ENCODE measurements around the gene OR51B4. TPM values are rescaled to one million over a fixed set of nuclear protein-coding genes. Genes with fewer than 3 reads are reported as not detected.

Gene OR51B4
- total and polyA plus RNA-seq, 2 experiments from 2014 or later: not detected

DNA sequence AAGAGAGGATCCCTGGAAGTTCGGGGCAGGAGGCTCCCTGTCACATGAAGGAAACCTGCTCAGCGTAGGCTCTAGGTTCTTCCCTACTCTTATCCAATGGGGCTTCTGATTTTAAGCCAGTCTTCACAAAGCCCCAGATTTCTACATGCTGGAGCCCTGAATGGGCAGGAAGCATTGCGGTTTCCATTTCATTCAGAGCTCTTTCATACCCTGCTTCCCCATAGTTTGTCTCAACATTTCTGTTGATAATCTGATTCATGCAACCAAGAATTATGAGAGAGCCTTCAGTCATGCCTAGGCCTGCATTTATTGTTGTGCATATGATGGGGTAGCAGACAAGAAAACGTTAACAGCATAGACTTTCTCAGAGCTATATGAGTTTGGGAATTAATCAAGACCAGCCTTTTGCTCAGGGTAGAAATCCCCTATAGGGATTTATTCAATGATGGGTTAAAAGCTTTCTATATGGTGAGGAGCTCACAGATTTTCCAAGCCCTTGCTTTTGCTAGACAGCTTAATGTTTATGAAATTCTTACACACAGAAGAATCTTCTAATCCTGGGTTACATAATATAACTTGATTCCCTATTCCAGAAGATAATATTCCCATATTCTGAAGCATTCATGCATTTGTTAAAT is 15.9 kb downstream of the OR51B4 start:
- Histone ChIP-seq H3K9me2 (ENCODE audit: insufficient read depth) (no peaks in the 10 kb centered on the region), H3K9ac (no peak overlapping the region), H3K79me2 (ENCODE audit: insufficient read depth) (no peaks in the 10 kb centered on the region), H3K4me1 (ENCODE audit: insufficient read depth) (peaks cover 34% of the 10 kb centered on the region), H3K9me3 (ENCODE audit: low read depth) (no peaks in the 10 kb centered on the region), H3K4me2 (ENCODE audit: unreplicated experiment) (no peak overlapping the region), H3K4me3 (no peak overlapping the region), H3K27me3 (replicated peaks; ENCODE audit: insufficient read depth) (no peaks in the 10 kb centered on the region), H3F3A (ENCODE audit: insufficient read depth) (peaks cover 32% of the 10 kb centered on the region), H3K27ac (no peak overlapping the region), H2AFZ (no peak overlapping the region), H3K36me3 (ENCODE audit: low read depth) (no peaks in the 10 kb centered on the region), H4K20me1 (ENCODE audit: insufficient read depth) (no peaks in the 10 kb centered on the region)
- TF ChIP-seq EZH2 (IDR thresholded peaks at IDR 0.05; ENCODE audit: insufficient read depth, poor library complexity, severe bottlenecking) (no peak), EZH2phosphoT487 (IDR thresholded peaks at IDR 0.05; ENCODE audit: insufficient read depth, low read depth) (no peak)
- WGBS, 2 experiments (ENCODE audit: low coverage in 1 of 2, low lambda C conversion rate in 2 of 2, missing lambda C conversion rate in 2 of 2): 85 to 89% methylated on average over 4 of the region's 4 CpGs
- in situ Hi-C loops (cut with MboI): no loop called here
- no peak for DNase-seq

DNA sequence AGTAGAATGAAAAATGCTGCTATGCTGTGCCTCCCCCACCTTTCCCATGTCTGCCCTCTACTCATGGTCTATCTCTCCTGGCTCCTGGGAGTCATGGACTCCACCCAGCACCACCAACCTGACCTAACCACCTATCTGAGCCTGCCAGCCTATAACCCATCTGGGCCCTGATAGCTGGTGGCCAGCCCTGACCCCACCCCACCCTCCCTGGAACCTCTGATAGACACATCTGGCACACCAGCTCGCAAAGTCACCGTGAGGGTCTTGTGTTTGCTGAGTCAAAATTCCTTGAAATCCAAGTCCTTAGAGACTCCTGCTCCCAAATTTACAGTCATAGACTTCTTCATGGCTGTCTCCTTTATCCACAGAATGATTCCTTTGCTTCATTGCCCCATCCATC is 17.1 kb downstream of the OR51B4 start:
- H3K4me2 ChIP-seq (ENCODE audit: unreplicated experiment): no peak overlapping the region
- in situ Hi-C loops (cut with MboI): no loop called here

DNA sequence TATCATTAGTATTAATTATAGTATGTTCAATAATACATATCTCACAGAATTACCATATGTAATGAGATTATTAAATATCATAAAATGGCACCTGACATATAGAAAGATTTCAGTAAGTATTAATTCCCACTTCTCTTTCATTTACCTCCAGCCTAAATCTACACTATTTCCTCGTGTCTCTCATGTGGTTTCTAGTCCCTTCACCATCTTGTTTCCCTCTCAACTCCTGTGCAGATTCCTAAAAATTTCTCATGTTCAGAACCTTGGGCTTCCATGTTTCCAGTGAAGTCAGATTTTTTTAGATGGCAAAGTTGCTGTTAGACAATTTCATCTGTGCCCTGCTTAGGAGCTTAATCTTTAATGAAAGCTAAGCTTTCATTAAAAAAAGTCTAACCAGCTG is 17.9 kb downstream of the OR51B4 start:
- in situ Hi-C loops (cut with MboI): no loop called here
- 56 to 61% methylated on average over 1 of the region's 1 CpG for WGBS, 2 experiments (ENCODE audit: low coverage in 1 of 2, low lambda C conversion rate in 2 of 2, missing lambda C conversion rate in 2 of 2)
- no peaks in the 10 kb centered on the region for H4K20me1 ChIP-seq (ENCODE audit: insufficient read depth)
- H2AFZ ChIP-seq: no peak overlapping the region
- H3K4me2 ChIP-seq (ENCODE audit: unreplicated experiment): no peak overlapping the region
- H3F3A ChIP-seq (ENCODE audit: insufficient read depth): peaks cover 22% of the 10 kb centered on the region
- H3K9me3 ChIP-seq (ENCODE audit: low read depth): no peaks in the 10 kb centered on the region
- no peaks in the 10 kb centered on the region for H3K36me3 ChIP-seq (ENCODE audit: low read depth)
- no peak overlapping the region for H3K27ac ChIP-seq
- no peaks in the 10 kb centered on the region for H3K9me2 ChIP-seq (ENCODE audit: insufficient read depth)
- no peaks in the 10 kb centered on the region for H3K79me2 ChIP-seq (ENCODE audit: insufficient read depth)
- DNase-seq: no peak
- H3K4me1 ChIP-seq (ENCODE audit: insufficient read depth): peaks cover 26% of the 10 kb centered on the region
- no peak overlapping the region for H3K9ac ChIP-seq
- no peak overlapping the region for H3K4me3 ChIP-seq
- no peak for TF ChIP-seq EZH2 (IDR thresholded peaks at IDR 0.05; ENCODE audit: insufficient read depth, poor library complexity, severe bottlenecking)
- TF ChIP-seq EZH2phosphoT487 (IDR thresholded peaks at IDR 0.05; ENCODE audit: insufficient read depth, low read depth): no peak
- H3K27me3 ChIP-seq (replicated peaks; ENCODE audit: insufficient read depth): no peaks in the 10 kb centered on the region

More for the DNA sequence above, 17.1 kb downstream of the OR51B4 start:
- Histone ChIP-seq H4K20me1 (ENCODE audit: insufficient read depth) (no peaks in the 10 kb centered on the region), H3K4me3 (no peak overlapping the region), H3K79me2 (ENCODE audit: insufficient read depth) (no peaks in the 10 kb centered on the region), H3K27ac (no peak overlapping the region), H2AFZ (no peak overlapping the region), H3K4me1 (ENCODE audit: insufficient read depth) (peaks cover 33% of the 10 kb centered on the region), H3K9me2 (ENCODE audit: insufficient read depth) (no peaks in the 10 kb centered on the region), H3F3A (ENCODE audit: insufficient read depth) (peaks cover 29% of the 10 kb centered on the region), H3K9me3 (ENCODE audit: low read depth) (no peaks in the 10 kb centered on the region), H3K27me3 (replicated peaks; ENCODE audit: insufficient read depth) (no peaks in the 10 kb centered on the region), H3K9ac (no peak overlapping the region), H3K36me3 (ENCODE audit: low read depth) (no peaks in the 10 kb centered on the region)
- no peak for DNase-seq
- 92 to 98% methylated on average over 2 of the region's 2 CpGs for WGBS, 2 experiments (ENCODE audit: low coverage in 1 of 2, low lambda C conversion rate in 2 of 2, missing lambda C conversion rate in 2 of 2)
- no peak for TF ChIP-seq EZH2 (IDR thresholded peaks at IDR 0.05; ENCODE audit: insufficient read depth, poor library complexity, severe bottlenecking)
- no peak for TF ChIP-seq EZH2phosphoT487 (IDR thresholded peaks at IDR 0.05; ENCODE audit: insufficient read depth, low read depth)

DNA sequence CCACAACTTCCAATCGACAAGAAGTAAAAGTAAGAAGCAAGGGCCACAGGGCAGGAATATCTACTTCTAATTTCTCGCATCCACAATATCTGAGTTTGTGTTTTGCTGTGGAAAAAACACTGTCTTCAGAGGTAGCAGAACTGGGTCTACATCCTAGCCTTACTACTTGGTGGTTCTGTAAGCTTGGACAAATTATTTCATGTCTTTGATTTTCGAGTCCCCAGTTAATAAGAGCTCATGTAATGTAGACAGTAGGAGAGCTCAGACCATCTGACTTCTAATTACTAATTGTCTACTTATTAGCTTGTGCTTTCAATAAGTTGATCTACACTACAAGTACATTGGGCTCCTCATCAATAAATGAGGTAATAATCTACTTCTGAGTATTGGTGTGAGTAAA is 18.7 kb downstream of the OR51B4 start:
- no peaks in the 10 kb centered on the region for H3K27me3 ChIP-seq (replicated peaks; ENCODE audit: insufficient read depth)
- WGBS, 2 experiments (ENCODE audit: low coverage in 1 of 2, low lambda C conversion rate in 2 of 2, missing lambda C conversion rate in 2 of 2): 91 to 93% methylated on average over 3 of the region's 3 CpGs

More for the DNA sequence above, 18.7 kb downstream of the OR51B4 start:
- H3K4me3 ChIP-seq: no peak overlapping the region
- H3K4me2 ChIP-seq (ENCODE audit: unreplicated experiment): no peak overlapping the region
- H3K9me3 ChIP-seq (ENCODE audit: low read depth): no peaks in the 10 kb centered on the region
- H4K20me1 ChIP-seq (ENCODE audit: insufficient read depth): no peaks in the 10 kb centered on the region
- in situ Hi-C loops (cut with MboI): no loop called here
- no peaks in the 10 kb centered on the region for H3K9me2 ChIP-seq (ENCODE audit: insufficient read depth)
- peaks cover 18% of the 10 kb centered on the region for H3K4me1 ChIP-seq (ENCODE audit: insufficient read depth)
- no peak overlapping the region for H3K27ac ChIP-seq
- H3K79me2 ChIP-seq (ENCODE audit: insufficient read depth): no peaks in the 10 kb centered on the region
- TF ChIP-seq EZH2phosphoT487 (IDR thresholded peaks at IDR 0.05; ENCODE audit: insufficient read depth, low read depth): no peak
- no peak for TF ChIP-seq EZH2 (IDR thresholded peaks at IDR 0.05; ENCODE audit: insufficient read depth, poor library complexity, severe bottlenecking)
- H3K9ac ChIP-seq: no peak overlapping the region
- DNase-seq: no peak
- peaks cover 14% of the 10 kb centered on the region; the same call in 1 of the 2 replicates for H3F3A ChIP-seq (ENCODE audit: insufficient read depth)
- no peaks in the 10 kb centered on the region for H3K36me3 ChIP-seq (ENCODE audit: low read depth)
- H2AFZ ChIP-seq: no peak overlapping the region

Measured in GM23248 (cell line).